ENCODE results near the gene DIP2A.

The DIP2A gene

DNA sequence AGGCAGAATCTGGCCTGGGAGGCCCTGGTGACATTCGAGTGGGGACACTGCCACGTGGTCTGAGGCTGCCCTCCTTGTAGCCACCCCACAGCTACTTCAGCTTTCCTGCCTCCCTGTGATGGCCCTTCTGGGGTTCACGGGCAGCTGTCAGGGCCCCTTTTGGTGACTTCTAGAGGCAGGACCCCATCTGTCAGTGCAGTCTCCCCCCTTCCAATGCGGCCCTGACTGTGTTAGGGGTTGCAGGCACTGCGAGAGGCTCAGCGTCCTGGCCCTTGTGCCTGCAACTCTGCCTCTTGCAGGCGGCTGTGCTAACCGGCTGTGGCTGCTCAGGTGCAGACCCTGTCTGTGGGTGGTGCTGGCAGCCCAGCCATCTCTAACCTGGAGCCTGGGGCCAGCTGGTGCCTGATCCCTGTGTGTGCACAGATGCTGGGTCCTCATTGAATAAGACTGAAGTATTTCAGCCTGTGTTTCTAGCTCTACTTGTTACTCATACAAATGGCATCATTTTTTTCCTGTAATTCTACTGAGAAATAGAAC, 84.0 kb downstream of the DIP2A start:
- Histone ChIP-seq H3K9ac (no peak overlapping the region), H3K27ac (no peak overlapping the region), H3K36me3 (ENCODE audit: insufficient read depth) (no peaks in the 10 kb centered on the region), H3K27me3 (ENCODE audit: insufficient read depth, low read depth) (no peaks in the 10 kb centered on the region), H3K4me3 (IDR thresholded peaks at IDR 0.05; ENCODE audit: insufficient read depth, low read depth, low read length) (no peak overlapping the region), H2AFZ (ENCODE audit: low read depth) (no peak overlapping the region), H3K4me1 (ENCODE audit: low read depth, poor library complexity, severe bottlenecking) (no peaks in the 10 kb centered on the region), H4K20me1 (ENCODE audit: insufficient read depth) (no peaks in the 10 kb centered on the region), H3K79me2 (ENCODE audit: insufficient read depth, low read depth) (no peaks in the 10 kb centered on the region), H3K4me2 (no peak overlapping the region)
- TF ChIP-seq, protein P1, sequence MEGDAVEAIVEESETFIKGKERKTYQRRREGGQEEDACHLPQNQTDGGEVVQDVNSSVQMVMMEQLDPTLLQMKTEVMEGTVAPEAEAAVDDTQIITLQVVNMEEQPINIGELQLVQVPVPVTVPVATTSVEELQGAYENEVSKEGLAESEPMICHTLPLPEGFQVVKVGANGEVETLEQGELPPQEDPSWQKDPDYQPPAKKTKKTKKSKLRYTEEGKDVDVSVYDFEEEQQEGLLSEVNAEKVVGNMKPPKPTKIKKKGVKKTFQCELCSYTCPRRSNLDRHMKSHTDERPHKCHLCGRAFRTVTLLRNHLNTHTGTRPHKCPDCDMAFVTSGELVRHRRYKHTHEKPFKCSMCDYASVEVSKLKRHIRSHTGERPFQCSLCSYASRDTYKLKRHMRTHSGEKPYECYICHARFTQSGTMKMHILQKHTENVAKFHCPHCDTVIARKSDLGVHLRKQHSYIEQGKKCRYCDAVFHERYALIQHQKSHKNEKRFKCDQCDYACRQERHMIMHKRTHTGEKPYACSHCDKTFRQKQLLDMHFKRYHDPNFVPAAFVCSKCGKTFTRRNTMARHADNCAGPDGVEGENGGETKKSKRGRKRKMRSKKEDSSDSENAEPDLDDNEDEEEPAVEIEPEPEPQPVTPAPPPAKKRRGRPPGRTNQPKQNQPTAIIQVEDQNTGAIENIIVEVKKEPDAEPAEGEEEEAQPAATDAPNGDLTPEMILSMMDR (conservative IDR thresholded peaks at IDR 0.05; ENCODE audit: low read depth, low read length), result no peak

DNA sequence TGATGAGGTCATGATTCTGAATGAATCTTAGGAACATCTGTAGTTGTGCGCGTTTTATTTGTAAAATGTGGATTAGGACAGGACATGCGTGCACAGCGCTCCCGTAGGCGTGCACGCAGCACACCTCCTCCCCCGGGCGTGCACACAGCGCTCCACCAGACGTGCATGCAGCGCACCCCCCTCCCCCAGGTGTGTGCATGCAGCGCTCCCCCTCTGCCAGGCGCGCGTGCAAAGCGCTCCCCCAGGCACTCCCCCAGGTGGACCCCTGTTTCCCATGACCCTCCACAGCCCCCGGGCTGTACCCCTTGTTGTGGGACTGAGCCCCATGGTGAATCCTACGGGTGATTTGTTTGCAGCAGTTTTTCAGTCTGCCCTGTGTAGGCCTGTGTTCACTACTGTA, 84.6 kb downstream of the DIP2A start:
- H3K36me3 ChIP-seq (ENCODE audit: insufficient read depth), result no peaks in the 10 kb centered on the region

DNA sequence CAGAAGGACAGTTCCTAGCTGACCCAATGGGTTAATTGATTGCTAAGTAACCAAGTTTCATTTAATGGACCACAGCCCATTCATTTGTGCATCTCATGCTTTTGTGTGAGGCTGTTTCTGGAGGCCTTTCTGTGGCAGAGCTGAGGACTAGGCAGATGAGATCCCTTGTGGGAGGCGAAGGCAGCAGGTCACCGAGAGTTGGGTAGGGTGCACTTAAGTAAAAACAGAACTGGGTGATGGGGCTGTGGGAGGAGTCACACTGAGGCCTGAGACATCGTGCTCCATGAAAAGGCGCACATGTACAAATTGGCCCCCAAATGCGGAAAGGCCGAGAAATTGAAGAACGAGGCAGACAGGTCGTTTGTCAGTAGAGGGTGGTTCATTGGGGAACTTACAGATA, 85.3 kb downstream of the DIP2A start:
- Histone ChIP-seq H3K9ac (no peak overlapping the region), H3K4me1 (ENCODE audit: low read depth, poor library complexity, severe bottlenecking) (no peaks in the 10 kb centered on the region), H4K20me1 (ENCODE audit: insufficient read depth) (no peaks in the 10 kb centered on the region), H2AFZ (ENCODE audit: low read depth) (no peak overlapping the region), H3K4me2 (no peak overlapping the region), H3K79me2 (ENCODE audit: insufficient read depth, low read depth) (no peaks in the 10 kb centered on the region), H3K36me3 (ENCODE audit: insufficient read depth) (no peaks in the 10 kb centered on the region), H3K27me3 (ENCODE audit: insufficient read depth, low read depth) (no peaks in the 10 kb centered on the region), H3K27ac (no peak overlapping the region), H3K4me3 (IDR thresholded peaks at IDR 0.05; ENCODE audit: insufficient read depth, low read depth, low read length) (no peak overlapping the region)
- TF ChIP-seq, protein P1 (conservative IDR thresholded peaks at IDR 0.05; ENCODE audit: low read depth, low read length), result no peak

More for the DNA sequence above, 84.6 kb downstream of the DIP2A start:
- Histone ChIP-seq H3K27me3 (ENCODE audit: insufficient read depth, low read depth) (no peaks in the 10 kb centered on the region), H4K20me1 (ENCODE audit: insufficient read depth) (no peaks in the 10 kb centered on the region), H3K9ac (no peak overlapping the region), H3K27ac (no peak overlapping the region), H3K79me2 (ENCODE audit: insufficient read depth, low read depth) (no peaks in the 10 kb centered on the region), H3K4me3 (IDR thresholded peaks at IDR 0.05; ENCODE audit: insufficient read depth, low read depth, low read length) (no peak overlapping the region), H3K4me1 (ENCODE audit: low read depth, poor library complexity, severe bottlenecking) (no peaks in the 10 kb centered on the region), H3K4me2 (no peak overlapping the region), H2AFZ (ENCODE audit: low read depth) (no peak overlapping the region)
- TF ChIP-seq, protein P1 (conservative IDR thresholded peaks at IDR 0.05; ENCODE audit: low read depth, low read length), result no peak

DNA sequence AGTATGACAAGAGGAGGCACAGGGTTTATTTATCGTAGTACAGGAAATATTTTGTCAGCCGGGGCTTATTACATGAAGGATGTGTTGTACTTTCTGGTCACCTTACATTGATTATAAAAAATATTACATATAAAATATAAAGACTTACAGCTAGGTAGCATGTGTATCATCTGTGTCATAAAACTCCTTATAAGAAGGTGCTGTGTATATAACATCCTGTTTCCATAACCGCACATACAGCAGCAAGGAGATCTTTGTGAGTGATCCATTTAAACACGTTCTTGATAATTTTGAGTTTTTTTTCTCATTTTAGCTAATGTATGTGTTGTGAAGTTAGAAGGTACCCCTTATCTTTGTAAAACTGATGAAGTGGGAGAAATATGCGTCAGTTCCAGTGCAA, 86.1 kb downstream of the DIP2A start:
- TF ChIP-seq, protein P1 (conservative IDR thresholded peaks at IDR 0.05; ENCODE audit: low read depth, low read length), result no peak
- H3K4me3 ChIP-seq (IDR thresholded peaks at IDR 0.05; ENCODE audit: insufficient read depth, low read depth, low read length), result no peak overlapping the region
- H3K79me2 ChIP-seq (ENCODE audit: insufficient read depth, low read depth), result no peaks in the 10 kb centered on the region
- no peak overlapping the region for H3K27ac ChIP-seq
- H4K20me1 ChIP-seq (ENCODE audit: insufficient read depth), result no peaks in the 10 kb centered on the region
- no peaks in the 10 kb centered on the region for H3K27me3 ChIP-seq (ENCODE audit: insufficient read depth, low read depth)
- no peaks in the 10 kb centered on the region for H3K36me3 ChIP-seq (ENCODE audit: insufficient read depth)
- H3K4me1 ChIP-seq (ENCODE audit: low read depth, poor library complexity, severe bottlenecking), result no peaks in the 10 kb centered on the region
- no peak overlapping the region for H3K9ac ChIP-seq
- no peak overlapping the region for H3K4me2 ChIP-seq
- H2AFZ ChIP-seq (ENCODE audit: low read depth), result no peak overlapping the region
